Measurements from ENCODE around the gene ATP6V1A.

Gene ATP6V1A

DNA sequence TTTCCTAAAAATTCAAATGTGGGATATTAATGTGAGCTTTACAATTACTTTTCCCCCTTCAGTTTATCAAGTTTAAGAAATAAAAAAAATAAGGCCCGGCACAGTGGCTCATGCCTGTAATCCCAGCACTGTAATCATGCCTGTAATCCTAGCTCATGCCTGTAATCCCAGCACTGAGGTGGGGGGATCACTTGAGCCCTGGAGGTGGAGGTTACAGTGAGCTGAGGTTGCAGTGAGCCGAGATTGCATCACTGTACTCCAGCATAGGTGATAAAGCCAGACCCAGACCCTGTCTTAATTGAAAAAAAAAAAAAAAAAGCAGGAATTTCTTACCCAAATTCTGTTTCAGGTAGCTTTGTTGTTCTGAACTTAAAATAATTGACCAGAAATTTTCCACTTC lies 17.9 kb downstream of the ATP6V1A start:
- TF ChIP-seq, protein P1, sequence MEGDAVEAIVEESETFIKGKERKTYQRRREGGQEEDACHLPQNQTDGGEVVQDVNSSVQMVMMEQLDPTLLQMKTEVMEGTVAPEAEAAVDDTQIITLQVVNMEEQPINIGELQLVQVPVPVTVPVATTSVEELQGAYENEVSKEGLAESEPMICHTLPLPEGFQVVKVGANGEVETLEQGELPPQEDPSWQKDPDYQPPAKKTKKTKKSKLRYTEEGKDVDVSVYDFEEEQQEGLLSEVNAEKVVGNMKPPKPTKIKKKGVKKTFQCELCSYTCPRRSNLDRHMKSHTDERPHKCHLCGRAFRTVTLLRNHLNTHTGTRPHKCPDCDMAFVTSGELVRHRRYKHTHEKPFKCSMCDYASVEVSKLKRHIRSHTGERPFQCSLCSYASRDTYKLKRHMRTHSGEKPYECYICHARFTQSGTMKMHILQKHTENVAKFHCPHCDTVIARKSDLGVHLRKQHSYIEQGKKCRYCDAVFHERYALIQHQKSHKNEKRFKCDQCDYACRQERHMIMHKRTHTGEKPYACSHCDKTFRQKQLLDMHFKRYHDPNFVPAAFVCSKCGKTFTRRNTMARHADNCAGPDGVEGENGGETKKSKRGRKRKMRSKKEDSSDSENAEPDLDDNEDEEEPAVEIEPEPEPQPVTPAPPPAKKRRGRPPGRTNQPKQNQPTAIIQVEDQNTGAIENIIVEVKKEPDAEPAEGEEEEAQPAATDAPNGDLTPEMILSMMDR (conservative IDR thresholded peaks at IDR 0.05; ENCODE audit: low read depth, low read length), result no peak
- H3K4me3 ChIP-seq (ENCODE audit: low read length), result no peak overlapping the region
- DNase-seq (ENCODE audit: low read depth), result no peak

DNA sequence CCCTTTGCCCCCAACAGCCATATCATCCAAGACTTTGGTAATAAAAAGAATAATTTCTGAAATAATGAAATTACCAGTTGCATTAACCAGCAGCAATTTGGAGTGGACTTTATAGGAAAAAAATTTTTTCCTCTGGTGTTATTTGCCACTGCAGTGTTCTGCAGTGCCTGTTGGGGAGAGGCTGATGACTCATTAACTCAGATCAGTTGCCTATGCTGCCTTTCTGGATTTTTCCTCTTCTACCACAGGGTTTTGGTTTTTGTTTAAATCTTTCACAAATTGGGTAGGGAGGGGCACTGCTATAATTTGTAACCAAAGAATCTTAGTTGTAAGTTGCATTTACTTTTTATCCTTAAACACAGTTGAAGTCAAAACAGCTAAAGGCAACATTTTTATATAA lies 22.7 kb downstream of the ATP6V1A start:
- H3K4me3 ChIP-seq (ENCODE audit: low read length), result no peak overlapping the region
- TF ChIP-seq, protein P1 (conservative IDR thresholded peaks at IDR 0.05; ENCODE audit: low read depth, low read length), result no peak
- no peak for DNase-seq (ENCODE audit: low read depth)

DNA sequence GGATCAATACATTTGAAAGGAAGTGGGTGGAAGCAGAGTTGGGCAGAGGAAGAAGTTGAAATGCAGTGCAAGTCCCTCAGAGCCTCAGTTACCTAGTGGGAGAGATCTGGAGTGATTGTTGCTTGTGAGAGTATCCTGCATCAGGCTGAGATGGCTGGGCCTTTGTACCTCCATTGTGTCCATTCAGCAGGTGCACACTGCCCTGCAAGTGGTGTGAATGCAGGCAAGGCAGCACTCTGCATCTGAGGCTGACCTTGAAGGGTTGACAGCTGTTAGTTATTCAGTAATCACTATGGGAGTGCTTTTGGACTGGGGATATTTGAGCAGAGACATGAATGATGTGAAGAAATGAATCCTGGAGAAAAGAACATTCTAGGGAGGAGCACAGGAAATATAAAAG lies 25.2 kb downstream of the ATP6V1A start:
- TF ChIP-seq, protein P1 (conservative IDR thresholded peaks at IDR 0.05; ENCODE audit: low read depth, low read length), result no peak
- no peak overlapping the region for H3K4me3 ChIP-seq (ENCODE audit: low read length)
- DNase-seq (ENCODE audit: low read depth), result no peak

DNA sequence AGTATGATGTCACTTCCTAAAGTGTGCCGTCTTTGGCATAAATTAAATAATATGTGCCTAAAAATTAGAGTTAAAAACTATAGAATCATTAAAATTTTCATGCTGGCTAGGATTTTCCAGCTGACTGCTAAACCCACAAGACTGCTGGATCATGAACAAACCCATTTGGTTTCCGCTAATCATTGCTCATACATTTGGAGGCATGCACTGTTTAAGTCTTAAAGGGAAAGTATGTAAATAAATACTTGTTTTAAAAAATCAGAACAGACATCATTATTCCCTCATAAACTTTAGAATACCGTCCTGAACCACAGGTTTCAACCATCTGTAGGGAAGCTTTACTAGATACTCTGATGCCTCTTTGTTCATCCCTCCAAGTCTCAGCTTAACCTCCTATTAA lies 26.5 kb downstream of the ATP6V1A start:
- DNase-seq (ENCODE audit: low read depth), result no peak
- TF ChIP-seq, protein P1 (conservative IDR thresholded peaks at IDR 0.05; ENCODE audit: low read depth, low read length), result no peak
- no peak overlapping the region for H3K4me3 ChIP-seq (ENCODE audit: low read length)

DNA sequence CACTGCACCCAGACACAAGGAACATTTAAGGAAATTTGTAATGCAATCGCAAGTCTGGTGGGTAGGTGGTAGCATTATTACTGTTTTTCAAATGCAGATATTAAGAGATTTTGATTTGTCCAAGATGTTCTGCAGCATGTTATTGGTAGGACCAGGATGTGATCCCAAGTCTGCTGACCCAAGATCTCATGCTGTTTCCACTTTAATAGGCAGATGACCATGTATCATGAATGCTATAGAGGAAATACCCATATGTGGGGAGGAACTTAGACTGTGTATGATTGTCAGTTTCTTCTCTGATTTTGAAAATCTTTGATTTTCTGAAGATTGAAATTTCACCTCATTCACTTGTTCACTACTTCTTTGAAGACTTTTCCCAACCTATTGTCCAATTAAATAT lies 28.7 kb downstream of the ATP6V1A start:
- TF ChIP-seq, protein P1 (conservative IDR thresholded peaks at IDR 0.05; ENCODE audit: low read depth, low read length), result no peak
- DNase-seq (ENCODE audit: low read depth), result no peak
- H3K4me3 ChIP-seq (ENCODE audit: low read length), result no peak overlapping the region

DNA sequence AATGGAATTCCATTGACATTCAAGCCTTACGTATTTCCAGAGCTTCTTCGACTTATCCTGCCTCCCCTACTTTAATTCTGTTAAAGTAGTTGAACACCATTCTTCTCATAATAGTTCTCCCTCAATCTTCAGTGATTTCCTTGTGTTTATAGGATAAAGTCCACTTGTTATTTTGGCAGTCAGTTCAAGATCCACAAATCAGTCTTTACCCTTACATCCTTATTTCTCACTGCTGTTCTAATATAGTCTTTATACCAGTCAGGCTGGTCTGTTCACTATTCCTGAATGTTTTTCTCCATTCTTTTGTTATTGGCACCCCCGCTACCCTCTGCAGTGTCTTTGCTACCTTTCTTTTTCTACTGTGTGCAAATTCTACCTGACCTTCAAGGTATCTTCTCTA lies 29.7 kb downstream of the ATP6V1A start:
- TF ChIP-seq, protein P1 (conservative IDR thresholded peaks at IDR 0.05; ENCODE audit: low read depth, low read length), result no peak
- no peak for DNase-seq (ENCODE audit: low read depth)
- no peak overlapping the region for H3K4me3 ChIP-seq (ENCODE audit: low read length)

DNA sequence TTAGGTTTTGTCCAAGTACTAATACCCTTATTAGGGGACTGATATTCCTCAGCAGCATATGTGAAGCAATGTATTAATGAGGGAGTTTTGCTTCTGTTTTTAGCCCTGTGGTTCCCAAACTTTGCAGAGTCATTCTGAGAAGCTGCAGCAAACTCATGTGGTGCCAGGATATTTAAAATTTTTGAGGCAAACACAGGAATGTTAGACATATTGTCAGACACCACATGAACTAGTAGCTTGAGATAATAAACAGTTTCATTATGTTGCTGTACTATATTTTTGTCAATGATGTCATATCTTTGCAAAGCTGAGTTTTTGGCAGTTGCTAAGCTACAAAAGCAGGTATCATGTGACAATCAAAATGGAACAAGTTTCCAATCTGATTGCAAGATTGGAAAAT lies 36.6 kb downstream of the ATP6V1A start:
- no peak overlapping the region for H3K4me3 ChIP-seq (ENCODE audit: low read length)
- peak; percentile 88 for DNase-seq (ENCODE audit: low read depth)
- TF ChIP-seq, protein P1 (conservative IDR thresholded peaks at IDR 0.05; ENCODE audit: low read depth, low read length), result no peak

Measured in retinal pigment epithelial cell (primary cell).